CD4-positive, alpha-beta T cell (primary cell): Measurements from ENCODE around the gene FBXL19. TPM values are rescaled to one million over a fixed set of nuclear protein-coding genes. Genes with fewer than 3 reads are reported as not detected.
A peak's percentile ranks its signal among the peaks of the same experiment; 100 is the strongest.

Experiments
- ATAC-seq: fragments of 200-7000 bp; cut with Tn5 transposase; one replicate; pipeline ENCODE4 v1.10.0; 2022; ENCODE audit warnings: mild to moderate bottlenecking; ENCODE audit not compliant: poor library complexity
- CTCF ChIA-PET: fragments of 350-600 bp; sonication (Branson Sonifier 250); formaldehyde crosslinking; loops from one replicate; lab custom pipeline; 2021; ENCODE audit warnings: antibody characterized with exemption, inconsistent platforms; lab: Charles Lee
- POLR2A ChIA-PET: fragments of 350-600 bp; sonication (Branson Sonifier 250); formaldehyde crosslinking; loops from one replicate; lab custom pipeline; 2021; ENCODE audit warnings: antibody characterized with exemption, inconsistent platforms; lab: Charles Lee
- DNase-seq, 14 experiments: peaks; one replicate each; pipeline ENCODE4 v3.0.0-alpha.2; 2013 to 2020; ENCODE audit warnings: mixed read lengths in 2 of 14
- H3K27ac ChIP-seq, 2 donors: one replicate each; pipeline versions ENCODE4 v1.5.1 to v1.7.0; 2013; ENCODE audit warnings: low read length in 2 of 2, low read depth in 1 of 2, mild to moderate bottlenecking in 1 of 2
- H3K27me3 ChIP-seq, 2 experiments: 1 replicate in 1 of 2; 2 replicates in 1 of 2; pipeline versions ENCODE4 v1.6.1 to v1.7.0; 2013; ENCODE audit warnings: low read length in 2 of 2, control low read depth in 1 of 2, mild to moderate bottlenecking in 1 of 2, moderate library complexity in 1 of 2; ENCODE audit not compliant: insufficient read depth in 2 of 2, control insufficient read depth in 1 of 2
- H3K36me3 ChIP-seq: one replicate; pipeline ENCODE4 v1.6.1; 2013; ENCODE audit warnings: low read length, control low read depth; ENCODE audit not compliant: insufficient read depth
- H3K4me1 ChIP-seq: one replicate; pipeline ENCODE4 v1.6.1; 2013; ENCODE audit warnings: low read length, control low read depth; ENCODE audit not compliant: insufficient read depth
- H3K4me3 ChIP-seq: one replicate; pipeline ENCODE4 v1.5.1; 2013; ENCODE audit warnings: mild to moderate bottlenecking, low read length, moderate library complexity
- H3K9me3 ChIP-seq, 2 experiments: 1 replicate in 1 of 2; 2 replicates in 1 of 2; pipeline versions ENCODE4 v1.6.1 to v1.7.0; 2013; ENCODE audit warnings: low read length in 2 of 2, mild to moderate bottlenecking in 2 of 2, control low read depth in 1 of 2, moderate library complexity in 1 of 2; ENCODE audit not compliant: control insufficient read depth in 1 of 2, insufficient read depth in 1 of 2
- H3K27ac Mint-ChIP-seq: one replicate; pipeline ENCODE4 v1.8.0; 2020; ENCODE audit warnings: mixed read lengths
- H3K27me3 Mint-ChIP-seq: one replicate; pipeline ENCODE4 v1.8.0; 2021; ENCODE audit warnings: mixed read lengths
- H3K36me3 Mint-ChIP-seq: one replicate; pipeline ENCODE4 v1.8.0; 2021; ENCODE audit warnings: low read depth, mixed read lengths
- H3K4me1 Mint-ChIP-seq: one replicate; pipeline ENCODE4 v1.8.0; 2021; ENCODE audit warnings: low read depth, mixed read lengths
- H3K4me3 Mint-ChIP-seq: one replicate; pipeline ENCODE4 v1.8.0; 2020; ENCODE audit warnings: mild to moderate bottlenecking, mixed read lengths
- H3K9me3 Mint-ChIP-seq: one replicate; pipeline ENCODE4 v1.8.0; 2020; ENCODE audit warnings: mixed read lengths
- intact Hi-C, 2 experiments: fragments of 100-400 bp; cut with DNase I in 1 of 2; cut with micrococcal nuclease in 1 of 2; formaldehyde crosslinking; loops; one replicate each; pipeline versions ENCODE4 v1.15.1 to v1.9.0; 2023 to 2025; cut with DNase I, micrococcal nuclease
- total RNA-seq, 174 experiments: library from RNA in 2 of 174; stranded (reverse) in 2 of 174; gene quantifications; one replicate each; pipeline ENCODE4 v1.2.3 and lab custom pipeline; 2021 to 2026
- TF ChIP-seq, protein P1 (sequence below): fragments of 200-600 bp; IDR thresholded peaks from one replicate; pipeline ENCODE4 v1.8.0; 2022; ENCODE audit warnings: antibody characterized with exemption, mild to moderate bottlenecking

FBXL19 gene
- total RNA-seq, 2 experiments from 2014 or later = 7.5 to 8.9 TPM

GRCh38 chr16:30894540-30895368 is 28.6 kb upstream of the FBXL19 start:
- ATAC-seq = no peak

DNA sequence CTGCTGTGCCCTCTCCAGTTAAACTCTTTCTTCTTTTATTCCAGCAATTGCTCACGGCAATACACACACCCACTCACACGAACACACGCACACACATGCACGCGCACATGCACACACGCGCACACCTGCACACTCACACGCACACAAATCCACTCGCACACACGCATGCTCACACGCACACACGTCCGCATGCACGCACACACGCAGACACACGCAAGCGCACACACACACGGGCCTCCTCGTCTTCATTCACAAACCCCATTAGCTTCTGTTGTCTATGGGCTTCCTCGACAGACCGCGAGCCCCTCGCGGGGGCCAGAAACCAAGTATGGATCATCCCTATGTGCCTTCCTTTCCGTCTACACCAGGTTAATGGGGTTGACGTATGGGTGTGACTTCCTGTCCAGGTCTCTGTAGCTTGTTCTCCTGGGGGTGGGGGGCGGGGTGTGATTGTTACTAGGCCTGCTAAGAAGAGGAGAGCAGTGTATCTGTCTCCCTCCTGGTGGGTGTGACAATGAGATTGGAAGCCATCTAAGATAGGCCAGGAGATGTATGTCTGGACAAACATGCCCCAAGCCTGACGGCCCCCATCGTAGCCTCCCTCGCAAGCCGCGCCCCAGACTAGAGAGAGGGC is 27.6 kb upstream of the FBXL19 start:
- Mint-ChIP-seq H3K27ac (peak overlapping the region; percentile 71), H3K27me3 (no peaks in the 10 kb centered on the region), H3K36me3 (peaks cover 11% of the 10 kb centered on the region), H3K9me3 (no peaks in the 10 kb centered on the region), H3K4me3 (peak overlapping the region; percentile 88), H3K4me1 (peaks cover 49% of the 10 kb centered on the region)
- Histone ChIP-seq H3K27me3 (no peaks in the 10 kb centered on the region), H3K36me3 (peaks cover 9% of the 10 kb centered on the region), H3K4me3 (no peak overlapping the region), H3K27ac (peak overlapping the region in 1 of 2 donors; percentile 61), H3K9me3 (no peaks in the 10 kb centered on the region), H3K4me1 (peaks cover 46% of the 10 kb centered on the region)
- intact Hi-C loops = loop anchor here in 1 of 2 experiments (2.0 kb wide), 2 partner anchors 21 to 27 kb away; partner anchors contain the start of gene FBXL19
- no peak for ATAC-seq
- TF ChIP-seq, protein P1, sequence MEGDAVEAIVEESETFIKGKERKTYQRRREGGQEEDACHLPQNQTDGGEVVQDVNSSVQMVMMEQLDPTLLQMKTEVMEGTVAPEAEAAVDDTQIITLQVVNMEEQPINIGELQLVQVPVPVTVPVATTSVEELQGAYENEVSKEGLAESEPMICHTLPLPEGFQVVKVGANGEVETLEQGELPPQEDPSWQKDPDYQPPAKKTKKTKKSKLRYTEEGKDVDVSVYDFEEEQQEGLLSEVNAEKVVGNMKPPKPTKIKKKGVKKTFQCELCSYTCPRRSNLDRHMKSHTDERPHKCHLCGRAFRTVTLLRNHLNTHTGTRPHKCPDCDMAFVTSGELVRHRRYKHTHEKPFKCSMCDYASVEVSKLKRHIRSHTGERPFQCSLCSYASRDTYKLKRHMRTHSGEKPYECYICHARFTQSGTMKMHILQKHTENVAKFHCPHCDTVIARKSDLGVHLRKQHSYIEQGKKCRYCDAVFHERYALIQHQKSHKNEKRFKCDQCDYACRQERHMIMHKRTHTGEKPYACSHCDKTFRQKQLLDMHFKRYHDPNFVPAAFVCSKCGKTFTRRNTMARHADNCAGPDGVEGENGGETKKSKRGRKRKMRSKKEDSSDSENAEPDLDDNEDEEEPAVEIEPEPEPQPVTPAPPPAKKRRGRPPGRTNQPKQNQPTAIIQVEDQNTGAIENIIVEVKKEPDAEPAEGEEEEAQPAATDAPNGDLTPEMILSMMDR = no peak
- CTCF ChIA-PET = interaction anchor here (2.4 kb wide), 1 partner anchor 51 kb away, joined by 13 read pairs; no protein-coding TSS in a partner anchor
- POLR2A ChIA-PET = interaction anchor here (1.2 to 2.3 kb wide), 2 partner anchors 21 to 148 kb away, joined by 3 to 11 read pairs; partner anchors contain the start of gene PHKG2
- DNase-seq = peak in 2 of 14 experiments; percentile 38 to 53

More at GRCh38 chr16:30894540-30895368, 28.6 kb upstream of the FBXL19 start:
- intact Hi-C loops = loop anchor here (1.0 to 2.0 kb wide), 2 partner anchors 19 to 20 kb away; no protein-coding TSS in a partner anchor
- Histone ChIP-seq H3K27me3 (no peaks in the 10 kb centered on the region), H3K27ac (peak overlapping the region; percentile 73 to 77), H3K9me3 (no peaks in the 10 kb centered on the region), H3K4me3 (peak overlapping the region; percentile 40), H3K36me3 (peaks cover 12% of the 10 kb centered on the region), H3K4me1 (peaks cover 46% of the 10 kb centered on the region)
- peaks cover 14% of the 10 kb centered on the region for H3K36me3 Mint-ChIP-seq
- peak overlapping the region; percentile 71 for H3K27ac Mint-ChIP-seq
- H3K27me3 Mint-ChIP-seq = no peaks in the 10 kb centered on the region
- TF ChIP-seq, protein P1 = no peak
- H3K9me3 Mint-ChIP-seq = no peaks in the 10 kb centered on the region
- H3K4me3 Mint-ChIP-seq = peak overlapping the region; percentile 88
- peaks cover 49% of the 10 kb centered on the region for H3K4me1 Mint-ChIP-seq
- peak in 2 of 14 experiments; percentile 42 to 45 for DNase-seq
- POLR2A ChIA-PET = interaction anchor here (2.3 kb wide), 1 partner anchor 20 kb away, joined by 11 read pairs; no protein-coding TSS in a partner anchor
- CTCF ChIA-PET = interaction anchor here (2.4 kb wide), 1 partner anchor 50 kb away, joined by 13 read pairs; no protein-coding TSS in a partner anchor

- ChIA-PET CTCF (interaction anchor here (2.4 kb wide), 1 partner anchor 52 kb away, joined by 13 read pairs; no protein-coding TSS in a partner anchor), POLR2A (interaction anchor here (0.8 to 2.3 kb wide), 3 partner anchors 21 to 205 kb away, joined by 3 to 11 read pairs (median 3); partner anchors contain the start of gene PHKG2)
- no peaks in the 10 kb centered on the region for H3K9me3 ChIP-seq
- H3K36me3 Mint-ChIP-seq = peaks cover 7% of the 10 kb centered on the region
- no peaks in the 10 kb centered on the region for H3K27me3 Mint-ChIP-seq
- H3K4me3 ChIP-seq = peak within 1 kb of the TSS; percentile 40
- intact Hi-C loops = loop anchor here in 1 of 2 experiments (2.0 kb wide), 1 partner anchor 26 kb away; the partner anchor contains the start of gene FBXL19
- peak in 2 of 14 experiments; percentile 10 to 38 for DNase-seq
- H3K36me3 ChIP-seq = peaks cover 7% of the 10 kb centered on the region
- H3K27ac Mint-ChIP-seq = peak within 1 kb of the TSS; percentile 78
- peaks cover 51% of the 10 kb centered on the region for H3K4me1 ChIP-seq
- no peaks in the 10 kb centered on the region for H3K27me3 ChIP-seq
- no peaks in the 10 kb centered on the region for H3K9me3 Mint-ChIP-seq
- no peak for ATAC-seq
- TF ChIP-seq, protein P1 = no peak
- peak within 1 kb of the TSS; percentile 88 for H3K4me3 Mint-ChIP-seq
- H3K27ac ChIP-seq = peak within 1 kb of the TSS; percentile 61 to 64
- H3K4me1 Mint-ChIP-seq = peaks cover 54% of the 10 kb centered on the region
Observed at GRCh38 chr16:30896261-30896888, 27.0 kb upstream of the FBXL19 start, which contains the start of gene CTF1. CTF1 (plus strand) TSS chr16:30896614; CDS start chr16:30896644, 30 bp downstream.
